Subcutaneous preadipocyte (primary cell): ENCODE data around the gene HSD17B13. TPM values are rescaled to one million over a fixed set of nuclear protein-coding genes. Genes with fewer than 3 reads are reported as not detected.

ENCODE experiments used
- small RNA-seq: library from RNA; depleted of rRNA; stranded (forward); fragments of <200 nt; gene quantifications from one replicate; pipeline ENCODE3, GENCODE V24; 2012
- total RNA-seq: library from RNA; depleted of rRNA; stranded (reverse); fragments of >200 nt; gene quantifications from 2 replicates; pipeline ENCODE4 v1.2.3, GENCODE V29; 2012

HSD17B13 gene, protein sequence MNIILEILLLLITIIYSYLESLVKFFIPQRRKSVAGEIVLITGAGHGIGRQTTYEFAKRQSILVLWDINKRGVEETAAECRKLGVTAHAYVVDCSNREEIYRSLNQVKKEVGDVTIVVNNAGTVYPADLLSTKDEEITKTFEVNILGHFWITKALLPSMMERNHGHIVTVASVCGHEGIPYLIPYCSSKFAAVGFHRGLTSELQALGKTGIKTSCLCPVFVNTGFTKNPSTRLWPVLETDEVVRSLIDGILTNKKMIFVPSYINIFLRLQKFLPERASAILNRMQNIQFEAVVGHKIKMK
- total RNA-seq, result under 0.01 TPM in 1 of 2 replicates, not detected in the other

DNA sequence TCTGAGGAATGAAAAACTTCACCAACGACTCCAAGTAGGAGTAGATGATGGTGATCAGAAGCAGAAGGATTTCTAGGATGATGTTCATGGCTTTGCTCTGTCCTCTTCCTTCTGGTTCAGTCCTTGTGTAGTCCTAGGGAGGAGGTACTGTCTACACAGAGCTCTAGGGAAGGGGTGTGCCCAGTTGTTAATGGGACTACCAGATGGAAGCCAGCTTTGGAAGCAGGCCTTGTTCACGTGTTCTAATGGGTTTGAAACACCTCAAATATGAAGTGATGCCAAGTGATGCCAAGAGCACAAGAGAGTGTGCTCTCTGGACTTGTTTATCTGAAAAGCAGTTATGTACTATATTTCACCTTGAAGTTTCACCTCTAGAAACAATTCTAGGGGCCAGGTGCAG lies at the start of gene HSD17B13:
Gene HSD17B13 (minus strand): TSS at position 129 of the 400 bp plus-strand sequence. CDS start 41 bp downstream, at position 88.

Small RNA genes lying within 50 kb of the gene (small RNA-seq; reads per million reads assigned to genes)
- not detected for gene MIR5705

Other genes with a start within 250 kb of the HSD17B13 start
- 9.6 and 13.9 TPM in 2 replicates for gene KLHL8, start 102.3 kb downstream of the HSD17B13 start, total RNA-seq
- 36.9 and 49.2 TPM in 2 replicates for gene HSD17B11, start 68.3 kb upstream of the HSD17B13 start, total RNA-seq
- 6.3 and 8.8 TPM in 2 replicates for gene NUDT9, start 99.7 kb upstream of the HSD17B13 start, total RNA-seq
- 1.1 TPM in 1 of 2 replicates, not detected in the other for gene SPARCL1, start 206.5 kb upstream of the HSD17B13 start, total RNA-seq